Esophagus muscularis mucosa (tissue), 3 donors: ENCODE measurements around the gene PACSIN3.

Source experiments
- CTCF ChIP-seq, 3 experiments: fragments of 200-600 bp in 2 of 3; fragments of 450-650 bp in 1 of 3; sonication (generic) in 2 of 3; IDR thresholded peaks; one replicate each; pipeline ENCODE4 v1.5.1; 2017 to 2019; ENCODE audit warnings: antibody characterized with exemption in 3 of 3, mild to moderate bottlenecking in 2 of 3, moderate library complexity in 1 of 3
- POLR2A ChIP-seq: fragments of 450-650 bp; IDR thresholded peaks from one replicate; pipeline ENCODE4 v1.6.1; 2017; ENCODE audit warnings: antibody characterized with exemption, moderate library complexity, mild to moderate bottlenecking, low read depth
- POLR2AphosphoS5 ChIP-seq, 2 donors: sonication (generic); formaldehyde crosslinking; IDR thresholded peaks; one replicate each; pipeline ENCODE4 v1.6.1; 2017; ENCODE audit warnings: antibody characterized with exemption in 2 of 2

GRCh38 chr11:47208628-47209027, 22.4 kb upstream of the PACSIN3 start:
- no peak for TF ChIP-seq POLR2A
- no peak for TF ChIP-seq CTCF (IDR thresholded peaks at IDR 0.05)
- TF ChIP-seq POLR2AphosphoS5 (IDR thresholded peaks at IDR 0.05) = no peak
